ENCODE results near the gene RTP5. TPM values are rescaled to one million over a fixed set of nuclear protein-coding genes. Genes with fewer than 3 reads are reported as not detected.

Gene RTP5
- total and polyA plus RNA-seq, 2 donors (not counting 3 experiments of a cell fraction or from before 2014, with no cell fraction given), result not detected

DNA sequence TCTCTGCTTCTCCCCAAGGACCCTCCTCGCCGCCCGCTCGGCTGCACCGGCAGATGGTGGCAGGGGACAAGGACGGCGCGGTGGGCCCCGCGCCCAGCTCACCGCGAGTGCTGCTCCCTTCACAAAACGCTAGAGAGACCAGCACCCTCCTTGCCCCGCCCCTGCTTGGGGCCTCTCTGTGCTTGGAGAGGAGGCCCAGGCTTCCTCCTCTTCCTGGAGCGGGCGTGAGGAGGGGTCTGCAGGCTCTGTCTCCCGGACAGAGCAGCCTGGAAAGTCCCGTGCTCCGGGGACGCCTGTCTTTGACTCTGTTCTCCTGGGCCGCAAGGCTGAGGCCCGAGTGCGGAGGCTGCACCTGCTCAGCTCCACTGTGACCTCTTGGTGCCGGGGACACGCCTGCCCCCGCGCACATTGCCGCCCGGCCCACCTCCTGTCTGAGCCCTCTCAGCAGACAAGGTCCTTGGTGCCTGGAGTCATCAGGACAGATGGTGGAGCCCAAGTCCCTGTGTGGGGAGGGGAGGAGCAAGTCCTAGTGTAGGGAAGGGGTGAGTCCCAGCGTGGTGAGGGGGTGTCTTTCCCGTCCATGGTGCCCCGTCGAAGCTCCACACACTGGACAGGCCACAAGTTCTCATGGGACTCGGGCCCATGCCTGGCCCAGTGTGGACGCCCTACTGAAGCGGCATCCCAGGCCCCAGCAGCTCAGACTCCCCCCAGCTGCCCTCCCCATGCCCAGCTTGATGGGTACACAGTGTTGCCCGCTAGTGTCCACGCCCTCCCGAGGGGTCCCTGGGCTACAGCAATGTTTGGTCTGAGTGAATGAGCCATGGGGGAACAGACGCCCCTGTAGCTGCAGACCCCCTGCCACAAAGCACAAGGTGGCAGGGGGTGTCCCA lies 33.8 kb downstream of the RTP5 start:
- Histone ChIP-seq H3K79me2 (ENCODE audit: control insufficient read depth, insufficient read depth, low read length) (no peaks in the 10 kb centered on the region), H3K9ac (replicated peaks; ENCODE audit: extremely low read depth, insufficient read depth, low read length) (no peak overlapping the region), H3K9me3 (replicated peaks; ENCODE audit: control insufficient read depth, insufficient read depth, low read length) (no peaks in the 10 kb centered on the region), H2AFZ (ENCODE audit: low read depth, low read length) (no peak overlapping the region), H3K36me3 (ENCODE audit: control insufficient read depth in 2 of 2, extremely low read depth in 1 of 2, insufficient read depth in 2 of 2, low read length in 2 of 2) (no peaks in the 10 kb centered on the region), H3K4me1 (ENCODE audit: control insufficient read depth, extremely low read depth, insufficient read depth, low read length) (no peaks in the 10 kb centered on the region), H3K27me3 (ENCODE audit: control insufficient read depth in 2 of 2, insufficient read depth in 2 of 2, low read length in 2 of 2) (peaks cover 2% of the 10 kb centered on the region in 2 experiments), H3K4me3 (replicated peaks in 1 of 3; ENCODE audit: insufficient read depth in 1 of 3, low read depth in 1 of 3, low read length in 3 of 3) (no peak overlapping the region), H3K27ac (ENCODE audit: insufficient read depth, low read depth, low read length) (no peak overlapping the region), H4K20me1 (replicated peaks; ENCODE audit: control insufficient read depth, extremely low read depth, insufficient read depth, low read length) (no peaks in the 10 kb centered on the region), H3K4me2 (ENCODE audit: insufficient read depth, low read length) (no peak overlapping the region), H3K9me1 (replicated peaks; ENCODE audit: control insufficient read depth, extremely low read depth, insufficient read depth, low read length) (no peaks in the 10 kb centered on the region)
- dilution Hi-C loops (cut with MboI; ENCODE audit: extremely low pct_ligation_motif_present, low sequenced_read_pairs), result no loop called here
- DNase-seq (ENCODE audit: low read depth, low spot score), result no peak
- no peak for FAIRE-seq
- POLR2A ChIA-PET, result no interaction called here
- BruUV-seq (replicated peaks), result no TSS peak
- CTCF ChIA-PET, result no interaction called here
- TF ChIP-seq MYC (IDR thresholded peaks at IDR 0.05; ENCODE audit: low read depth, low read length) (no peak), POLR2A (IDR thresholded peaks at IDR 0.05; ENCODE audit: low read depth, low read length) (no peak), GATA2 (IDR thresholded peaks at IDR 0.05; ENCODE audit: insufficient read depth, insufficient read length, low read depth, low read length) (no peak), EZH2 (IDR thresholded peaks at IDR 0.05; ENCODE audit: borderline replicate concordance, low read depth, low read length, severe bottlenecking) (no peak), FOS (IDR thresholded peaks at IDR 0.05; ENCODE audit: borderline replicate concordance, insufficient read depth, low read length) (no peak), POLR2AphosphoS5 (IDR thresholded peaks at IDR 0.05; ENCODE audit: insufficient read depth, low read depth, low read length) (no peak), MAX (IDR thresholded peaks at IDR 0.05; ENCODE audit: insufficient read depth, insufficient read length) (no peak), JUN (IDR thresholded peaks at IDR 0.05; ENCODE audit: borderline replicate concordance, insufficient read depth, insufficient read length, low read depth) (no peak)
- TF ChIP-seq, protein P1, sequence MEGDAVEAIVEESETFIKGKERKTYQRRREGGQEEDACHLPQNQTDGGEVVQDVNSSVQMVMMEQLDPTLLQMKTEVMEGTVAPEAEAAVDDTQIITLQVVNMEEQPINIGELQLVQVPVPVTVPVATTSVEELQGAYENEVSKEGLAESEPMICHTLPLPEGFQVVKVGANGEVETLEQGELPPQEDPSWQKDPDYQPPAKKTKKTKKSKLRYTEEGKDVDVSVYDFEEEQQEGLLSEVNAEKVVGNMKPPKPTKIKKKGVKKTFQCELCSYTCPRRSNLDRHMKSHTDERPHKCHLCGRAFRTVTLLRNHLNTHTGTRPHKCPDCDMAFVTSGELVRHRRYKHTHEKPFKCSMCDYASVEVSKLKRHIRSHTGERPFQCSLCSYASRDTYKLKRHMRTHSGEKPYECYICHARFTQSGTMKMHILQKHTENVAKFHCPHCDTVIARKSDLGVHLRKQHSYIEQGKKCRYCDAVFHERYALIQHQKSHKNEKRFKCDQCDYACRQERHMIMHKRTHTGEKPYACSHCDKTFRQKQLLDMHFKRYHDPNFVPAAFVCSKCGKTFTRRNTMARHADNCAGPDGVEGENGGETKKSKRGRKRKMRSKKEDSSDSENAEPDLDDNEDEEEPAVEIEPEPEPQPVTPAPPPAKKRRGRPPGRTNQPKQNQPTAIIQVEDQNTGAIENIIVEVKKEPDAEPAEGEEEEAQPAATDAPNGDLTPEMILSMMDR (IDR thresholded peaks at IDR 0.05; ENCODE audit: extremely low read depth in 1 of 2, insufficient read depth in 1 of 2, low read depth in 1 of 2, low read length in 2 of 2), result no peak
- intact Hi-C loops (cut with micrococcal nuclease), result no loop called here
